Panc1 (cell line): ENCODE data around the gene WDR5.

ENCODE experiments used
- POLR2AphosphoS5 ChIP-seq: IDR thresholded peaks from 2 replicates; pipeline ENCODE4 v1.6.1; 2012; ENCODE audit warnings: mild to moderate bottlenecking, low read depth, low read length, moderate library complexity
- SIN3A ChIP-seq: IDR thresholded peaks from 2 replicates; pipeline ENCODE4 v1.6.1; 2012; ENCODE audit warnings: low read depth, mild to moderate bottlenecking, low read length, moderate library complexity, borderline replicate concordance; ENCODE audit not compliant: insufficient read depth
- TCF7L2 ChIP-seq: IDR thresholded peaks from 2 replicates; pipeline ENCODE4 v1.6.1; 2011; ENCODE audit warnings: mild to moderate bottlenecking, low read depth, low read length, inconsistent platforms
- TF ChIP-seq, protein P1 (sequence below): fragments of 450-650 bp; IDR thresholded peaks from 2 replicates; pipeline ENCODE4 v1.5.1; 2017; ENCODE audit warnings: mild to moderate bottlenecking
- TF ChIP-seq, protein P2 (sequence below), 2 experiments: IDR thresholded peaks; 2 replicates each; pipeline ENCODE4 v1.6.1; 2011 to 2012; ENCODE audit warnings: low read depth in 2 of 2, control low read depth in 1 of 2, low read length in 1 of 2, mild to moderate bottlenecking in 1 of 2, moderate library complexity in 1 of 2; ENCODE audit not compliant: insufficient read depth in 1 of 2

DNA sequence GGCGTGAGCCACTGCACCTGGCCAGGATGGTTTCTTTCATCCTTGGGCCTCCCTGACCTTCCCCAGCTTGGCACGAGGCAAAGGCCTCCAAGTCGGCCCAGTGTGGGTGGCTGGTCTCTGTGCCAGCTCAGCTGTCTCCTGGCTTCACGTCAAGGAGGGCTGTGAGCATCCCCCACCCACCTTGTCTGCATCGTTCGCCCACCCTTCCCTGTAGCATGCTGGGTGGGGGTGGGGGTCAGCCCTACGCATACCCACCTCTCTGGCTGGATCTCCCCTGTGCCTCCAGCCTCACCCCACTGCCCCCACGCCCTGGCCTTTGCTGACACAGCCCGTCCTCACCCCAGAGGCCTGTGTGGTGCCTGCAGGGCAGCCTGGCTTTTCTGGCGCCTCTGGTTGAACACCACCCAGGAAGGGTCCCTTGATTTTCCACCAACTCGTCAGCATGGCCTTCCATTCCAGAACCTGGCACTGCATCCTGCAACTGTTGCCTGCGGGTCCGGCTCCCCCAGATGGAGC lies 8.8 kb upstream of the WDR5 start:
- TF ChIP-seq, protein P1, sequence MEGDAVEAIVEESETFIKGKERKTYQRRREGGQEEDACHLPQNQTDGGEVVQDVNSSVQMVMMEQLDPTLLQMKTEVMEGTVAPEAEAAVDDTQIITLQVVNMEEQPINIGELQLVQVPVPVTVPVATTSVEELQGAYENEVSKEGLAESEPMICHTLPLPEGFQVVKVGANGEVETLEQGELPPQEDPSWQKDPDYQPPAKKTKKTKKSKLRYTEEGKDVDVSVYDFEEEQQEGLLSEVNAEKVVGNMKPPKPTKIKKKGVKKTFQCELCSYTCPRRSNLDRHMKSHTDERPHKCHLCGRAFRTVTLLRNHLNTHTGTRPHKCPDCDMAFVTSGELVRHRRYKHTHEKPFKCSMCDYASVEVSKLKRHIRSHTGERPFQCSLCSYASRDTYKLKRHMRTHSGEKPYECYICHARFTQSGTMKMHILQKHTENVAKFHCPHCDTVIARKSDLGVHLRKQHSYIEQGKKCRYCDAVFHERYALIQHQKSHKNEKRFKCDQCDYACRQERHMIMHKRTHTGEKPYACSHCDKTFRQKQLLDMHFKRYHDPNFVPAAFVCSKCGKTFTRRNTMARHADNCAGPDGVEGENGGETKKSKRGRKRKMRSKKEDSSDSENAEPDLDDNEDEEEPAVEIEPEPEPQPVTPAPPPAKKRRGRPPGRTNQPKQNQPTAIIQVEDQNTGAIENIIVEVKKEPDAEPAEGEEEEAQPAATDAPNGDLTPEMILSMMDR: no peak
- no peak for TF ChIP-seq SIN3A
- no peak for TF ChIP-seq POLR2AphosphoS5
- TF ChIP-seq, protein P2, sequence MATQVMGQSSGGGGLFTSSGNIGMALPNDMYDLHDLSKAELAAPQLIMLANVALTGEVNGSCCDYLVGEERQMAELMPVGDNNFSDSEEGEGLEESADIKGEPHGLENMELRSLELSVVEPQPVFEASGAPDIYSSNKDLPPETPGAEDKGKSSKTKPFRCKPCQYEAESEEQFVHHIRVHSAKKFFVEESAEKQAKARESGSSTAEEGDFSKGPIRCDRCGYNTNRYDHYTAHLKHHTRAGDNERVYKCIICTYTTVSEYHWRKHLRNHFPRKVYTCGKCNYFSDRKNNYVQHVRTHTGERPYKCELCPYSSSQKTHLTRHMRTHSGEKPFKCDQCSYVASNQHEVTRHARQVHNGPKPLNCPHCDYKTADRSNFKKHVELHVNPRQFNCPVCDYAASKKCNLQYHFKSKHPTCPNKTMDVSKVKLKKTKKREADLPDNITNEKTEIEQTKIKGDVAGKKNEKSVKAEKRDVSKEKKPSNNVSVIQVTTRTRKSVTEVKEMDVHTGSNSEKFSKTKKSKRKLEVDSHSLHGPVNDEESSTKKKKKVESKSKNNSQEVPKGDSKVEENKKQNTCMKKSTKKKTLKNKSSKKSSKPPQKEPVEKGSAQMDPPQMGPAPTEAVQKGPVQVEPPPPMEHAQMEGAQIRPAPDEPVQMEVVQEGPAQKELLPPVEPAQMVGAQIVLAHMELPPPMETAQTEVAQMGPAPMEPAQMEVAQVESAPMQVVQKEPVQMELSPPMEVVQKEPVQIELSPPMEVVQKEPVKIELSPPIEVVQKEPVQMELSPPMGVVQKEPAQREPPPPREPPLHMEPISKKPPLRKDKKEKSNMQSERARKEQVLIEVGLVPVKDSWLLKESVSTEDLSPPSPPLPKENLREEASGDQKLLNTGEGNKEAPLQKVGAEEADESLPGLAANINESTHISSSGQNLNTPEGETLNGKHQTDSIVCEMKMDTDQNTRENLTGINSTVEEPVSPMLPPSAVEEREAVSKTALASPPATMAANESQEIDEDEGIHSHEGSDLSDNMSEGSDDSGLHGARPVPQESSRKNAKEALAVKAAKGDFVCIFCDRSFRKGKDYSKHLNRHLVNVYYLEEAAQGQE (IDR thresholded peaks at IDR 0.05; ENCODE audit: insufficient read depth in 1 of 2, low read depth in 2 of 2, low read length in 1 of 2): no peak
- TF ChIP-seq TCF7L2: no peak
